SJSA1 (cell line): ENCODE measurements around the gene MYEOV. TPM values are rescaled to one million over a fixed set of nuclear protein-coding genes. Genes with fewer than 3 reads are reported as not detected.

Experiments used
- DNase-seq, 2 experiments: peaks; one replicate each; pipeline ENCODE4 v3.0.0-alpha.2; 2015 to 2020; ENCODE audit warnings: low spot score in 2 of 2, low read depth in 1 of 2
- H3K27ac ChIP-seq: fragments of 250-450 bp; sonication (Bioruptor Pico); 2 replicates; pipeline ENCODE4 v1.5.1; 2020; ENCODE audit warnings: mild to moderate bottlenecking, moderate library complexity
- H3K27me3 ChIP-seq: fragments of 250-450 bp; sonication (Bioruptor Pico); replicated peaks from 2 replicates; pipeline ENCODE4 v1.5.1; 2020; ENCODE audit warnings: mild to moderate bottlenecking, moderate library complexity
- H3K36me3 ChIP-seq: fragments of 250-450 bp; sonication (Bioruptor Pico); 2 replicates; pipeline ENCODE4 v1.5.1; 2020; ENCODE audit warnings: mild to moderate bottlenecking
- H3K4me1 ChIP-seq: fragments of 250-450 bp; sonication (Bioruptor Pico); replicated peaks from 2 replicates; pipeline ENCODE4 v1.6.1; 2021; ENCODE audit warnings: mild to moderate bottlenecking
- H3K4me3 ChIP-seq: fragments of 250-450 bp; sonication (Bioruptor Pico); 2 replicates; pipeline ENCODE4 v1.5.1; 2020; ENCODE audit warnings: mild to moderate bottlenecking
- H3K9me3 ChIP-seq: fragments of 250-450 bp; sonication (Bioruptor Pico); replicated peaks from 2 replicates; pipeline ENCODE4 v1.5.1; 2020; ENCODE audit warnings: mild to moderate bottlenecking
- total RNA-seq: library from RNA; depleted of rRNA; stranded (reverse); fragments of >200 nt; shearing (Covaris generic); gene quantifications from 2 replicates; pipeline ENCODE4 v1.2.3, GENCODE V29; 2014; rRNA removed

MYEOV gene
- total RNA-seq, 1 experiment from 2014 or later, result 5.3 TPM

GRCh38 chr11:69342588-69343330, 48.8 kb downstream of the MYEOV start:
- peak in 1 of 2 experiments; percentile 54 for DNase-seq
- Histone ChIP-seq H3K27me3 (no peaks in the 10 kb centered on the region), H3K36me3 (no peaks in the 10 kb centered on the region), H3K27ac (no peak overlapping the region), H3K9me3 (peaks cover 10% of the 10 kb centered on the region), H3K4me1 (peaks cover 19% of the 10 kb centered on the region), H3K4me3 (no peak overlapping the region)

- Histone ChIP-seq H3K36me3 (no peaks in the 10 kb centered on the region), H3K27me3 (no peaks in the 10 kb centered on the region), H3K27ac (no peak overlapping the region), H3K9me3 (peaks cover 10% of the 10 kb centered on the region), H3K4me1 (peaks cover 18% of the 10 kb centered on the region), H3K4me3 (no peak overlapping the region)
- DNase-seq, result peak in 1 of 2 experiments; percentile 55
These were observed 49.7 kb downstream of the MYEOV start for GRCh38 chr11:69343401-69344321.

- H3K9me3 ChIP-seq, result peaks cover 8% of the 10 kb centered on the region
- peaks cover 18% of the 10 kb centered on the region for H3K4me1 ChIP-seq
- H3K27me3 ChIP-seq, result no peaks in the 10 kb centered on the region
- peak in 1 of 2 experiments; percentile 52 for DNase-seq
- no peak overlapping the region for H3K4me3 ChIP-seq
- no peaks in the 10 kb centered on the region for H3K36me3 ChIP-seq
- H3K27ac ChIP-seq, result no peak overlapping the region
These were observed 50.7 kb downstream of the MYEOV start for GRCh38 chr11:69344570-69345145.

Other genes starting within 250 kb of the MYEOV start
- gene TPCN2, start 245.2 kb upstream of the MYEOV start, total RNA-seq, result 21.7 and 24.1 TPM in 2 replicates
- gene SMIM38, start 138.2 kb upstream of the MYEOV start, total RNA-seq, result 0.38 and 0.50 TPM in 2 replicates
- gene LINC01488, start 187.5 kb downstream of the MYEOV start, total RNA-seq, result 0.05 TPM in 1 of 2 replicates, not detected in the other